A549 treated with Mapracorat at 1 μM for 4 hours (cell line): ENCODE measurements around the gene BPIFB4. TPM values are rescaled to one million over a fixed set of nuclear protein-coding genes. Genes with fewer than 3 reads are reported as not detected.

Experiments used
- total RNA-seq: library from RNA; stranded (reverse); fragments of 200-300 nt; extraction: Qiagen RNA extraction; gene quantifications from 5 replicates; pipeline ENCODE4 v1.2.3, GENCODE V29; 2022

Gene BPIFB4
- total RNA-seq, result not detected in 5 replicates

DNA sequence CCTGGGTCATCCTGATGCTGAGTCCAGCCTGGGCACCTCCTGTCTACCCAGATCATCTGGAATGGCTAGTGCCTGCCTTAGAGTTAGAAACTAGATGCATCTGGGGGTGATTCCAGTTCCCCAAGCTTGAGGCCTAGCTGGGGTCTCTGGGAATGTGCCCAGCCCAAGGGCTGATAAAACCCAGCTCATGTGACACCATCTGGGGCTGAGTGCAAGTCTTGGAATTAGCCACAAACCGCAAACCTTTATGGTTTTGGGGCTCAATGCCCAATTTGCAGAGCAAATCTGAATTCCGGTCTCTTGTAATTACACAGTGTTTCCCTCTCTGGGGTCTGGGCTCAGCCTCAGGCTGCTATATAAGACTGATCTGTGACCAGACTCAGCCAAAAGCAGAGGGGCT is at the start of gene BPIFB4:
Gene BPIFB4, plus strand, starts transcription at position 385 of the 400 bp plus-strand sequence. CDS start 1,884 bp downstream, outside the sequence.

DNA sequence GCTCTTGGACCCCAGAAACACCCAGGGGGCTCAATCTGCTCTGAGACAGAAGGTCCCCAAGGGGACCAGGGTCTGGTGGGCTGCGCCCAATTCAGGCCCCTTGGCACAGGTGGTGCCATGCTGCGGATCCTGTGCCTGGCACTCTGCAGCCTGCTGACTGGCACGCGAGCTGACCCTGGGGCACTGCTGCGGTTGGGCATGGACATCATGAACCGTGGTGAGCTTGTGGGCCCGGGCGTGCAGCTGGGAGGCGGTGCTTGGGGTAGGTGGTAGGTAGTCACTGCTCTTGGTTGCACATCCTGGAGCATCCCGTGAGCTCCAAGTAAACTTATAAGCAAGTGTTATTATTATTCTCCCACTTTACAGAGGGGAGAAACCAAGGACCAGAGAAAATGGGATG is 47.9 kb upstream of the BPIFB4 start, which contains the start of gene BPIFB6:
Gene BPIFB6, plus strand, starts transcription at position 118 of the 400 bp plus-strand sequence. Its CDS starts 0 bp downstream, at position 118.

DNA sequence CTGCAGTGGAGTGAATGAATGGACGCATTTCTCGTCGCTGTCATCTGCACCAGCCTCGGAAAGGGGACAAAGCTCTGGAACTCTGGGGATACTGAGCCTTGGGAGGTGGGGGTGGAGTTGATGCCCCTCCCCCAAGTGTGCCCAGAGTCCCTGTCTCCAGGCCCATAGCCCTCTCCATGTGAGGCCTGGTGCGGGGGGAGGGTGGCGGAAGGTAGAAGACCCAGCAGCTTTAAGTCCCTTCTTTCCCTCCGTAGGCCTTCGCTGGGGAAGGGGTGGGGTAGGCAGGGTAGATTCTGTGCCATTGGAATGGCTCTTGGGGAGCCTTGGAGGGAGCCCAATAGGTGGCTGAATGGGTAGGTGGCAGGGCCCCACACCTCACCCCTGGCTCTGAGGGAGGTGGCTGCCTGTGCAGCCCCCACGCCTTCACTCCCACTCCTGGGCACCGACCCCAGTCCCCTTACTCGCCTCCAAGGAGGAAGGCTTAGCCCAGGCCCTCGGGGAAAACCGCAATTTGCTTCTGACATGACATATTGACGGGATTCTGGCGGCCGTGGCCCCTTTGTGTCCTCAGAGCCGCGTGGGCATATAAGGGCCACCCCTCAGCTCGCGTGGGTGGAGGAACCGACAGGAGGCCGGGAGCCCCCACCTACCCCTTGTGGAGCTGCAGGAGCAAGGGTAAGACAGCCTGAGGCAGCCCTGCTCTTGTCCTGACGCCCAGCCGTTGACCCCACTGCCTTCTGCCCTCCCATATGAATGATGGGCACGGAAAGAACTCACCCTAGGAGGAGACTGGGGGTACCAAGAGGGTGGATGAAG is 25.9 kb upstream of the BPIFB4 start, which contains the start of gene BPIFB3:
Gene BPIFB3, plus strand, starts transcription at position 613 of the 816 bp plus-strand sequence. CDS start 1,533 bp downstream, outside the sequence.

Other genes with a start within 250 kb of the BPIFB4 start
- not detected in 5 replicates for gene EFCAB8, start 220.7 kb upstream of the BPIFB4 start, total RNA-seq
- not detected in 5 replicates for gene SUN5, start 75.2 kb upstream of the BPIFB4 start, total RNA-seq
- not detected in 5 replicates for gene BPIFB2, start 71.9 kb upstream of the BPIFB4 start, total RNA-seq
- not detected in 5 replicates for gene BPIFB6, start 48.0 kb upstream of the BPIFB4 start, total RNA-seq
- not detected in 5 replicates for gene BPIFB3, start 25.7 kb upstream of the BPIFB4 start, total RNA-seq
- gene BPIFA2, start 88.5 kb downstream of the BPIFB4 start, total RNA-seq, result not detected in 5 replicates
- gene BPIFA3, start 137.7 kb downstream of the BPIFB4 start, total RNA-seq, result not detected in 5 replicates
- not detected in 5 replicates for gene BPIFA1, start 156.4 kb downstream of the BPIFB4 start, total RNA-seq
- 0.10 to 0.17 TPM in 2 of 5 replicates, not detected in the others for gene BPIFB1, start 203.6 kb downstream of the BPIFB4 start, total RNA-seq